ENCODE measurements around the gene STAT3.
"Not testable (repeated sequence)": the region's sequence is repeated elsewhere in the genome, so short reads cannot be mapped to it uniquely, and the experiment has no call there.

The STAT3 gene

DNA sequence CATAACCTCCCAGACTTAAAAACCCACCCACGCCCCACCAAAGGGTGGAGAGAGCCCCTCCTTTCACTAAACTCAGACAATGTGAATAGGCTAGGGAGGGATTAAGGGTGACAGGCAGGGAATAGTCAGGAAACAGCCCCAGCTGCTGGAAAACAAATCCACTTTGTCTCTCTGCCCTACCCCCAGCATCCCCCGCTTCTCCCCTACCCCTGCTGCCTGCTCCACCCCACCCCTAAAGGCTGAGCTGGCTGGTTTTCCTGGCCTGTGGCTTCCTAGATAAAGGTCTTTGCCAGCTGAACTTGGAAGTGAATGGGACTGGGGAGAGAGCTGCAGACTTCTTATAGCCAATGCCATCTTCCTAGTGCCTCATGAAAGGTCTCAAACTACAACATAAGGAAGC, 19.8 kb upstream of the STAT3 start:
- DNase-seq, result no peak

DNA sequence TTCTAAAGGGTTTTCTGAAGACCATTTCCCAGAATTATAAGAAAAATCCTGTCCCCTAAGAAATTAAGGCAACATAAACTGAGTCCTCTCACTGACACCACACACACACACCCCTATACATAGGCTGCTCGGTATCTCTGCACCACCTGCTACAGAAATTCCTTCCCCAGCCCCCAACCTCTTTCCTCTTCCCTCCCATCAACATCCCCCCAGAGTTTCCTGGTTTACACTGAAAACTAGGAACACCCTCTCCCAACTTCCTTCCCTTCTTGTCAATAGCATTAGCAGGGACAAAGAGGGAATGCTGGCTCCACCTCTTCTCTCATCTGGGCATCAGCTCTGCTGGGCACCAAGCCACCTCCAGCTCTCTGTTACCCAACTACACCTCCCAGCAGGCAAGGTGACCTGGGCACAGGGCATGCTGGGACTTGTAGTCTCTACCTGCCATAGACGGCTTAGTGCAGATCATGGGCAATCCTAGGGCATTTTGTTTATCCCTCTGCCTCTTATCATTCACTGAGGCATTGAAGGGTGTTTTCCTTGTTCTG, 19.1 kb upstream of the STAT3 start:
- DNase-seq, result peak; percentile 93

DNA sequence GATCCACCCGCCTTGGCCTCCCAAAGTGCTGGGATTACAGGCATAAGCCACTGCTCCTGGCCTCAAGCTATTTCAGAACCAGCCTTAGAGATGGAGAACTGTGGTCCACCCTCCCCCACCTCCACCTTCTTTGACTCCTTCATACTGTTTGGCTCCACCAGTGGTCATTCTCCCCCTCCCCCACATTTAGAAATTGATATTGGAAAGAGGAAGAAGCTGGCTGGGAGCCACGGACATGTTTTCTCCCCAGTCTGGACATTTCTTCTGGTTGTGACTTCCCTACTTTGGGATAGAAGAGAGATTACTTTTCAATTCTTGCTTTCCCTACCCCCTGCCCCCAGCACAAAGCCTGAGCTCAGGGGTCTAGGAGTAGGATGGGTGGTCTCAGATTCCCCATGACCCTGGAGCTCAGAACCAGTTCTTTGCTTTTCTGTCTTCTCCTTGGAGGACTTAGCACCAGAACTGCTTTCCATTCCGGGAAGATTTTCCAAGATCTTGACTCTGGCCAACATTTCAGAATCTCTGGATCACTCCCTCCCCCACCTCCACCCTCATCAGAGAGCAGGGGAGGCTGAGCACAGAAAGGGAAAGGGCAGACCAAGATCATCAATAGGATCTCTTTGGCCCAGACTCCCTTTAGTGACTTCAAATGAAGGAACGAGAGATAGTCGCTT, 18.5 kb upstream of the STAT3 start:
- no peak for DNase-seq

DNA sequence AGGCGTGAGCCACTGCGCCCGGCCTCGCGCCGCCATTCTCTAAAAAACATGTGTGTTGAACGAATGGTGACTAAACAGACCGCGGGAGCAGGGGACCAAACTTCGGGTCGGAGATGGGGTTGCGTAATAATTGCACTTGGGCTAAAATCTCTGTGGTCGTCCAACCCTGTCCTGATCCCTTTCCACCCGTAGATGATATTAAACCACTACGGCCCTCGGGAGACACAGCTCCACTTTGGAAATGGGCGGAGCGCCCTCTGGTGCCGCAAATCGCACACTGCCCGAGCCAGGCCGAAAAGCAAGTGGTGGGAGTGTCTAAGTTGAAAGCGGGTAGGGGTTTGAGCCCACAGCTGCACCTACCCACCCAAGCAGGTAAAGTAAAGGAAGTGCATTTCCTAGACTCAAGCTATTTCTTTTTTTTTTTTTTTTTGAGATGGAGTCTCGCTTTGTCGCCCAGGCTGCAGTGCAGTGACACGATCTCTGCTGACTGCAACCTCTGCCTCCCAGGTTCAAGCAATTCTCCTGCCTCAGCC, 17.8 kb upstream of the STAT3 start:
- peak; percentile 81 for DNase-seq

DNA sequence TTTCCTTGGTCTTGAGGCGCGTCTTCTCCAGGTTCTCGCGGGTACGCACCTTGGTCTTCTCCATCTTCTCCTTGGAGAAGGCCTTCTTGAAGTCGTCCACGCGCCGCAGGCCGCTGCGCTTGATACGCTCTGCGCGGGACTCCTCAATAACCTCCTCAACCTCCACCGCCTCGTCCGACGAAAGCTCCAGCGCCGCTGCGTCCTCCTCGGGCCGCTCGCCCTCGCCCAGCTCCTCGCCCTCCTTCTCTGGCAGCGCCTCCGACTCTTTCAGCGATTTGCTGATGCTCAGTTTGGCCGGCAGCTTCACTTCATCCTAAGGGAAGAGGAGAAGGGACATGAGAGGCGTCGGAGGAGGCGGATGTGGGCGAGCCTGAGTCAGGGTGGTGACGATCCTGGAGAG, 16.8 kb upstream of the STAT3 start:
- DNase-seq, result no peak

DNA sequence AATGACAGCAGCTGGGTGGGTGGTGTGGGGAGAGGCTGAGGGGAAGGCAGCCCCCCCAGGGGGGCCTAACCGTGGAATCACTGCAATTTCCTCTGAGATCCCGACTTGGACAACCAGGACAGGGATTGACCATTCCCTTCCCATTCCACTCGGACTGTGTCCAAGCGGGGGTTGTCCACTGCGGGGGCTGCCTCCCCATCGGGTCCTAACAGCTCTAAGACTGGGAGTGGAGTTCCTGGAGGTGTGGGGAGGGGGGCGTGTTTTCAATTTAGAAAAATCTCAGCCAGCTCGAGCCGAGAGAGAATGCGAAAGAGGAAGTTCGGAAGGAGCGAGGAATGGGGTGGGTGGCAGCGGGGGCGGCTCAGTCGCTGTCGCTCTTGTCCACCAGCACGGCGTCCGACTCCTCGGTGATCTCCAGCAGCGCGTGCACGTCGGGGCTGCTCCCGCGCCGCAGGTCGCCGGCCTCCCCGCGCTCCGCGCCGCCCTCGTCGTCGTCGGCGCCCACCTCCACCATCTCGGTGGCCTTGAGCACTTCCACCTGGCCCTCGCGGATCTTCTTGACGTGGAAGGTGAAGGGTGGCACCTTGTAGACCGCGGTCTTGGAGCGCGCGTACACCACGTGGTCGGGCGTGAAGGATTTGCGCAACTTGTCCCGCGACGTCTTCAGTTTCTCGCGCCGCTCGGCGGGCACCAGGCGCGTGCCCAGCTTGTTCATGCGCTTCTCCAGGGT, 16.2 kb upstream of the STAT3 start:
- no peak for DNase-seq

DNA sequence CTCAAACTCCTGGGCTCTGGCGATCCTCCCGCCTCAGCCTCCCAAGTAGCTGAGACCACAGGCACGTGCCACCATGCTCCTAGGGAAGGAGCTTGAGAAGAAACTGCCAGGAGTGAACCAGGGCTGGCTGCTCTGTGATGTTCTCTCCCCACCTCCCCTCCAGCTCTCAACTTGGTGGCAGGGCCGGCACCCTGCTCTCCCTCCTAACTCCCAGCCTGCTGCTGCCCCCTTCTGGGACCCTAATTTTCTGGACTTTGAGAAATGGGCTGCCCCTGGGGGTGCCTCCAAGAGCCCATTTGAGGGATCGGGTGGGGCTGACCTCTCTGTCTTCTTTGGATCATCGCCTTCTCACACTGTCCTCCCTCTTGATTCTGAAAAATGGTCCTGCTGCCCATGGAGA, 14.9 kb upstream of the STAT3 start:
- peak; percentile 17 for DNase-seq

DNA sequence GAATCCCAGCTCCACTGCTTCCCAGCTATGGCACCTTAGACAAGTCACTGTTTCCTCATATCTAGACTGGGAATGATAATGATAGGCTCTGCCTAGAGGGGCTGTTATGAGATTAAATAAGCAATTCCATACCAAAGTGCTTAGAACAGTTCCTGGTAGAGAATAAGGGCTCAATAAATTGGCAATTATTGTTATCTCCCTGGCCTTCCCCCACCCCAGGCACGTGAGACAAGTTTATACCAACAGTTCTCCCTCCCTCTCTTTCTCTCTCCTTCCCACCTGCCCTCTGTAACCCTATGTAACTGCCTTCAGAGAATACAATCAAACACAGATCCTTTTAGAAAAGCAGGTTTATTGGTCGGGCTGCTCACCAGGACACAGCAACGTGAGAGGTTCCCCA, 13.9 kb upstream of the STAT3 start:
- no peak for DNase-seq

DNA sequence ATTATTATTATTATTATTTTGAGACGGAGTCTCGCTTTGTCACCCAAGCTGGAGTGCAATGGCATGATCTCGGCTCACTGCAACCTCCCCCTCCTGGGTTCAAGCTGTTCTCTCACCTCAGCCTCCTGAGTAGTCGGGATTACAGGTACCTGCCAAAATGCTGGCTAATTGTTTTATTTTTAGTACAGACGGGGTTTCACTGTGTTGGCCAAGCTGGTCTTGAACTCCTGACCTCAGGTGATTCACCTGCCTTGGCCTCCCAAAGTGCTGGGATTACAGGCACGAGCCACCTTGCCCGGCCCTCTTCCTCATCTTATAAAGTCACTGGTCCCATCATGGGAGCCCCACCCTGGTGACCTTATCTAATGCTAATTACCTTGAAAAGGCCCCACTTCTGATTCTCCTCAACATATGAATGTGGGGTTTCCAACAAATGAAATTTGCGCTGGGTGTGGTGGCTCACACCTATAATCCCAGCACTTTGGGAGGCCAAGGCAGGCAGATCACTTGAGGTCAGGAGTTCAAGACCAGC, 12.7 kb upstream of the STAT3 start:
- DNase-seq, result not testable (repeated sequence)

DNA sequence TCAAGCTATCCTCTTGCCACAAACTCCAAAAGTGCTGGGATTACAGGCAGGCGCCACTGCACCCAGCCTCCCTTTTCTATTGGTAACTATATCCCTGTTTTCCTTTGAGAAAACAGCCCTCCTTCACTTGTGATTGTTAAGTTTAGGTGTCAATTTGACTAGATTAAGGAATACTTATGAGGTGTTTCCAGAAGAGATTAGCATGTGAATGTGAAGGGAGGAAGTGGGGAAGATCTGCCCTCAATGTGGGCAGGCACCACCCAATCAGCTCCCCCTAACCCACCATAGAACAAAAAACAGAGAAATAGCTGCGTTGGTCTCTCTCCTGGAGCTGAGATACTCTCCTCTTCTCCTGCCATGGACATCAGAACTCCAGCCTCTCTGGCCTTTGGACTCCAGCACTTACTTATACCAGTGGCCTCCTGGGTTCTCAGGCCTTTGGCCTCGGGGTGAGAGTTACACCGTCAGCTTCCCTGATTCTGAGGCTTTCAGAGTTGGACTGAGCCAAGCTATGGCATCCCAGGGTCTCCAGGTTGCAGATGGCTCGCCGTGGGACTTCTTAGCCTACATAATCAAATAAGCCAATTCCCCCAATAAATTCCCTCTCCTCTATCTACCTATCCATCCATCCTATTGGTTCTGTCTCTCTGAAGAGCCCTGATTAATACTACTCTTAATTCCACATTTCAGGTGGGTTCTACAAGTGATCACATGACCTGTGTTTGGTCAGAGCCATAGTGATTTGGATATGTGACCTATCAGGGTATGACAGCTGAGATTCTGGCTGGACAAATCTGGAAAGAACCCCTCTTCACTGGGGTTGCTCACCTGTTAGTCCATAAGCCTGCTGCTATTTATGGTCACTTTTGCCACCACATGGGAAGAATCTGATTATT, 12.0 kb upstream of the STAT3 start:
- no peak for DNase-seq

DNA sequence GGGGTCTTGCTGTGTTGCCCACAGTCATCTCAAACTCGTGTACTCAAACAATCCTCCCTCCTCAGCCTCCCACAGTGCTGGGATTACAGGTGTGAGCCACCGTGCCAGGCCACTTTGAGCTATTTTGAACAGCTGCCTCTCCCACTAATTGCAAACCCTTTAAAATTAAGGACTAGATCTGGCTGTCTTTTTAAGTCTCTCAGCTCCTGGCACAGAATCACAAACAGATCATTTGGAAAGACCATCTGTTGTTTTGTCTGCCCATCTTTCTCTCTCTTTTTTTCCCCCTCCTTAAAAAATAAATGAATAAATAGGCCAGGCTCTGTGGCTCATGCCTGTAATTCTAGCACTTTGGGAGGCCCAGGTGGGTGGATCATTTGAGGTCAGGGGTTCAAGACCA, 10.9 kb upstream of the STAT3 start:
- peak; percentile 93 for DNase-seq

DNA sequence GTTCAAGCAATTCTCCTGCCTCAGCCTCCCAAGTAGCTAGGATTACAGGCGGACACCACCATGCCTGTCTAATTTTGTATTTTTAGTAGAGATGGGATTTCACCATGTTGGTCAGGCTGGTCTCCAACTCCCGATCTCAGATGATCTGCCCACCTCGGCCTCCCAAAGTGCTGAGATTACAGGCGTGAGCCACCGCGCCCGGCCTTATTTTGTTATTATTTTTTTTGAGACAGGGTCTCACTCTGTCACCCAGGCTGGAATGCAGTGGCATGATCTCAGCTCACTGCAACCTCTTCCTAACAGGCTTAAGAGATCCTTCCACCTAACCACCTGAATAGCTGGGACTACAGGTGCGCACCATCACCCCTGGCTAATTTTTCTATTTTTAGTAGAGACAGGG, 7.4 kb upstream of the STAT3 start:
- not testable (repeated sequence) for DNase-seq

DNA sequence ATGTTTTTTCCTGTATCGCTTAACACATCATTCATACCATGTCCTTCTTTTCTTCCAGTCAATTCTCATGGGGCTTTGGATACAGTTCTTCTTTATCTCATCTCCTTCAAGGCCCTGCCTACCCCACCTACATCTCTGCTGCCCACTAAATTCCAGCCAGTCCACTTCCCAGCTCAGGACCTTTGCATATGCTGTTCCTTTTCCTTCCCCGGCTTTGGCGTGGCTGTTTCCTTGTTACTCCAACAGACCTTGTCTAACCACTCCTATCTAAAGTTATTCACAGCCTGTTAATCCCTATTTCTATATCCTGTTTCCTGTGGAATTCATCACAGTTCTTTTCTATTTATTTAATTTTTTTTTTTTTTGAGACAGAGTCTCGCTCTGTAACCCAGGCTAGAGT, 6.6 kb upstream of the STAT3 start:
- DNase-seq, result no peak

DNA sequence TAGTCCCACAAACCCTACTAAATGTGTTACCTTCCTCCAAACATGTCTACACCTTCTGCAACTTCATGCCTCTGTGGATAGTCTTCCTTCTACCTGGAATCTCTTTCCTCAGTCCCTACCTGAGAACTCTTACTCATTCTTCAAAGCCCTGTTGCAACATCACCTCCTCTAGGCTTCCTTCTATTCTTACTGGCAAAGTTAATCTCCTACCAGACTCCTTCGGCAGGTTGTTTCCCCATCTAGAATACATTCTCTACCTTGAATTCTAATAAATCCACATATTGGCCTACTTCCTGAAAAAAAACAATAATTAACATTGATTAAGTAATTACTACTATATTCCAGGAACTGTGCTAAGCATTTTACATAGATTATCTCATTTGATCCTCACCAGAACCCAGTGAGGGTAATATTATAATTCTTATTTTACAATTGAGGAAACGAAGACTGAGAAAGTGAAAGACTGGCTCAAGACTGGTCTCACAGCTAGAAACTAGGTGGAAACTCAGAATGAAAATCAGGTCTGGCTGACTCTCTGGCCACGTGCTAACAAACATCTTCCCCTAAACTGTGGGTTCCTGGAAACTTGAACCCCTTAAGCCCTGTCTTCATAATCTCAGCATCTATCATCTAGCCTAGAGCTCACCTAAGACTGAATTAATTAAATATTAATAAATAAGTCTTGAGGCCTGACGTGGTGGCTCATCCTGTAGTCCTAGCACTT, 4.6 kb upstream of the STAT3 start:
- DNase-seq, result no peak

DNA sequence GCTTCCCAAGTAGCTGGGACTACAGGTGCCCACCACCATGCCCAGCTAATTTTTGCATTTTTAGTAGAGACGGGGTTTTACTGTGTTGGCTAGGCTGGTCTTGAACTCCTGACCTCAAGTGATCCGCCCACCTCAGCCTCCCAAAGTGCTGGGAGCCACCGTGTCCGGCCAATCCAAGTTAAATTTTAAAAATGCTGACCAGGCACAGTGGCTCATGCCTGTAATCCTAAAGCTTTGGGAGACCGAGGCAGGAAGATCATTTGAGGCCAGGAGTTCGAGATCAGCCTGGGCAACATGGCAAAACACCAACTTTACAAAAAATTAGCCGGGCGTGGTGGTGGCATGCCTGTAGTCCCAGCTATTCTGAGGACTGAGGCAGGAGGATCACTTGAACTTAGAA, 3.2 kb upstream of the STAT3 start:
- DNase-seq, result not testable (repeated sequence)

DNA sequence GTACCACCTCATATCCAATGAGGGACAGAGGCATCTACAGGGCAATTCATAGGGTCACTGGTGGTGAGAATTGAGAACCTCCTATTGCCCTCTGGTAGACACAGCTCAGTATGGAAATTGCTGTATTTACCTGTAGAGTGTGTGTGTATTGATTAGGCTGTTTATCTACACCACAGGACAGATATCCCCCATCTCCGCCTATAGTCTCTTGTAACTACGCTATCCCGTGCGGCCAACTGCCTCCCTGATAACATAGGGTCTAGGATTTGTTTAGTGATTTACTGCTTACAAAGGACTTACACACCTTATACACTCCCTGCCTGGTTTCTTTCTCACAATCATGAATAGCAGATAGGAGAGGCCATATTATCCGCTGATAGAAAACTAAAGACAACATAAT, 1.7 kb upstream of the STAT3 start:
- DNase-seq, result no peak

DNA sequence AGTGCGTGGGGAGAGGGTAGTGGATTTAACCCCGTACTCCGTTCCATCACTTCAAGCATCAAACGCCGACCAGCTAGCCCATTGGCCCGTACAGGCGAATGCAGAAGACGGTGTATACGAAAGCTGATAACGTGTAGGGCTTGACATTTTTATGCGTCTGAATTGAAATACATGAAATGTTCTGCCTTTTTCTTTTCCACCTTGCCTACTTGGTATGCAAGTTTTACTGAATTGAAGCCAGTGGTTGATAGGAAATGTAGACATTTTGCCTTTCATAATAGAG, 834 bp upstream of the STAT3 start:
- DNase-seq, result no peak

DNA sequence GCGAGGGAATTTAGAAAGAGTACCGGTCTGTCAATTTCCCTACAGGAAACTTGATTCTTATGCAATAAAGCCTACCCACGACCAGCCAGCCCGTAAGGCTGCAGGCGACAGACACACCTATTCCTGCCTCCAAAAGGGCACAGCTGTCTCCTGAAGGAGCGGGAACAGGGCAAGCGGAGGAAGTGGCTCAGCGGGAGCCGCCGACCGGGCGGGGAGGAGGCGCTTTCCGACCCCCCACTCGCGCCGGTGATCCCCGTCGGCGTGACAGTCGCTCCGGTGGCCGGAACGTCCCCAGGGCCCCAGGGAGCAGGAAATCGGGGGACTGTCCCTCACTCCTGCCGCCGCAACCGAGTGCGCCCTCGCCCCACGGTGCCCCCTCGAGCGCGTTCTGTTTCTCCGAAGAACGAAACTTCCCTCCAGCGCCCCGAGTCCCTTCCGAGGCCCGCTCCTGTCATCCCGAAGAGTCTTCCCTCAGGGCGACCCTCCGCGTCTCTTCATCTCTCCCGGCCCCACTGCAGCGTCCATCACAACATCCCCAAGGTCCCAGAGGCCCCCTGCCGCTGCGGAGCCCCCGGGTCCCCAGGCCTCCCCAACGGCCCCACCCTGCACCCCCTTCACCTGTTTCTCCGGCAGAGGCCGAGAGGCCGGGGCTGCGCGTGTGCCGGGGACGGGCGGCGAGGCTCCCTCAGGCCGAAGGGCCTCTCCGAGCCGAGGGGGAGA, 421 bp downstream of the STAT3 start:
- no peak for DNase-seq

DNA sequence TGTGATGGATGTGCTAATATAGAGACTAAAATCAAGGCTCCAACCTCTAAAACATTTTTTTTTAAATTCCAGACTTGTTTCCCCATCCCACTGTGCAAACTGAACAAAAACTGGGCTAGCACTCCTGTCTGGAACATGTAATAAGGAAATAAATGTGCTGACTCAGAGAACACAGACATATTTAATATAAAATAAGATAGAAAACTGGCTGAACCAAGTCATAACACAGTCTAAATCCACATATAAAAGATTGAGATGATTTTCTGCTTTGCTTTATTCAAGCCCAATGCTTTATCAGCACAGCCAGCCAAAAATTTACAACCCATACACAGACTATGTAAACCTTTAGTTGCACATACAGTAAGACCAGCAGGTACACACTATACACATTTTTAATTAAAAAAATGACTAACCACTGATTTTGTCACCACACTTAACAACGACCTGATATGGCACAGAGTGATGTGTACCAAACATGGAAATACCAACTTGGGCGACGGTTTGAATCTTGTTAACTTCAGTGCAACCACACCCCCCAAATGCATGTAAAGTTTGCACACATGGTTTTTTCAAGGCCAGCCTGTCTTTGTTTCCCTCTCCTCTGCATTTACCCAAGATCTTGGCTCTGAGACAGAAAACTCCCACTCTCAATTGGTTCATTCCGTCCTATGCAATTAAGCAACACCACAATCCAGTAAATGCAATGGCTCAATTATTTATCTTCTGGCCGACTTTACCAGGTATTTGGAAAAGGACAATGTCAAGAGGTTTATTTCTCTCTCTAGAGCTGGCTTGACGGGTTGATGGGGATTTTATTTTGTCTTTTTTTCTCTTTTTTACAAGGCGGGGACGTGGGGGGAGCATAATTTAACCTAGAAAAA, 1.2 kb downstream of the STAT3 start:
- DNase-seq, result no peak

DNA sequence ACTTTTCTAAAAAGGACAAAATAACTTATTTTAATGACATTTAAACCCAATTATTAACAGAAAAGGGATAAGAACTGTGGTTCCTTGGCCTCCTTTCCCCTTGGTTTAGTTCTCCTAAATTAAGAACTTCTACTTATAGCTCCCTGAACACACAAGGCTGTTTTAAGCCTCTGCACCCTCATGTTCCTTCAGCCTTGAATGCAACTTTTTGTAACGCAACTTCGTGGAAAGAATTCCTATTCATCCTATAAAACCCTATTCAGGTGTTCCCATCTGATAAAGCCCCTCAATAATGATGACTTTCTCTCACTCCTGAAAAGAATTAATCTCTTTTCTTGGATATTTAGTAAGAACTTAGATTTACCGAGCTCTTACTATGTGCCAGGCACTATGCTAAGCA, 6.3 kb downstream of the STAT3 start:
- DNase-seq, result no peak

DNA sequence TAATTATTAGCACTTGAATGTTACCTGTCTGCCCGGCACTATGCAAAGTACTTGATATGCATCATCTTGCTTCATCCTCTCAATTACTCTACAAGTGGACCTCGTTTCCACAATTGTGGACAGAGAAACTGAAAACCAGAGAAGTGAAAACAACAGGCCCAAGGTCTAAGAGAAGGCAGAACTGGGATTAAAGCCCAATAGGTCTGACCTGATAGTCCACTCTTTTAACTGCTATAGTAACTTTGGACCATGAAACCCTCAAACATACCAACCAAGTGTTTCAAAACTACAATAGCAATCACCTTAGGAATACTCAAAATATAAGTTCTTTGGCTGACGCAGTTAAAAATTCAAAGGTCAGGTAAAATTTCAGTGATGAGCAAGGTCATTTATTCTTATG, 7.3 kb downstream of the STAT3 start:
- DNase-seq, result no peak

Measured in NCI-H1694 (cell line).